IMR-90 (cell line): Measurements from ENCODE around the gene TALDO1. TPM values are rescaled to one million over a fixed set of nuclear protein-coding genes. Genes with fewer than 3 reads are reported as not detected.

Experiments
- ATAC-seq: fragments of 200-7000 bp; cut with Tn5 transposase; 2 replicates; pipeline ENCODE4 v1.9.1; 2020; ENCODE audit warnings: low read depth, mild to moderate bottlenecking, moderate library complexity
- BruUV-seq: library from RNA; stranded (reverse); fragments of 400-500 nt; replicated peaks from 2 replicates; lab custom pipeline; 2021; lab: Mats Ljungman, UMichigan
- CTCF ChIA-PET: fragments of 300-600 bp; formaldehyde crosslinking; extraction: SDS; loops from one replicate; lab custom pipeline; 2021; ENCODE audit warnings: antibody characterized with exemption; lab: Yijun Ruan, JAX
- POLR2A ChIA-PET: fragments of 300-600 bp; sonication (Branson Sonifier 250); formaldehyde crosslinking; loops from one replicate; lab custom pipeline; 2022; ENCODE audit warnings: antibody characterized with exemption; ENCODE audit not compliant: unreplicated experiment; lab: Charles Lee
- DNase-seq: peaks from one replicate; pipeline ENCODE4 v3.0.0; 2013
- H2AFZ ChIP-seq: replicated peaks from 2 replicates; pipeline ENCODE3; 2013; ENCODE audit warnings: low read length, mild to moderate bottlenecking; ENCODE audit not compliant: poor library complexity
- H2AK5ac ChIP-seq: 2 replicates; pipeline ENCODE4 v1.6.1; 2013; ENCODE audit warnings: low read depth, low read length, inconsistent platforms
- H2AK9ac ChIP-seq: replicated peaks from 2 replicates; pipeline ENCODE3; 2013; ENCODE audit warnings: mild to moderate bottlenecking, low read depth, low read length, moderate library complexity; ENCODE audit not compliant: poor library complexity
- H2BK120ac ChIP-seq: 2 replicates; pipeline ENCODE4 v1.6.1; 2013; ENCODE audit warnings: low read depth, low read length, inconsistent platforms
- H2BK15ac ChIP-seq: 3 replicates; pipeline ENCODE4 v1.6.1; 2013; ENCODE audit warnings: low read depth, low read length, inconsistent platforms
- H2BK20ac ChIP-seq: 2 replicates; pipeline ENCODE4 v1.6.1; 2013; ENCODE audit warnings: low read depth, mild to moderate bottlenecking, inconsistent platforms, low read length, moderate library complexity
- H2BK5ac ChIP-seq: 2 replicates; pipeline ENCODE4 v1.6.1; 2013; ENCODE audit warnings: mild to moderate bottlenecking, low read depth, low read length, inconsistent platforms; ENCODE audit not compliant: poor library complexity, severe bottlenecking
- H3K14ac ChIP-seq: replicated peaks from 2 replicates; pipeline ENCODE4 v1.6.1; 2013; ENCODE audit warnings: low read depth, low read length, inconsistent platforms
- H3K18ac ChIP-seq: 2 replicates; pipeline ENCODE4 v1.6.1; 2013; ENCODE audit warnings: low read depth, low read length, control low read depth
- H3K23ac ChIP-seq: 2 replicates; pipeline ENCODE4 v1.6.1; 2013; ENCODE audit warnings: low read depth, low read length, inconsistent platforms
- H3K27ac ChIP-seq: 2 replicates; pipeline ENCODE4 v1.5.1; 2013; ENCODE audit warnings: mild to moderate bottlenecking, control low read depth, low read length; ENCODE audit not compliant: insufficient read depth
- H3K27me3 ChIP-seq: 2 replicates; pipeline ENCODE4 v1.6.1; 2013; ENCODE audit warnings: low read length; ENCODE audit not compliant: control insufficient read depth, insufficient read depth
- H3K36me3 ChIP-seq: 2 replicates; pipeline ENCODE4 v1.6.1; 2013; ENCODE audit warnings: low read length, mixed read lengths; ENCODE audit not compliant: control insufficient read depth, insufficient read depth
- H3K4ac ChIP-seq: 2 replicates; pipeline ENCODE4 v1.6.1; 2013; ENCODE audit warnings: low read depth, low read length, inconsistent platforms
- H3K4me1 ChIP-seq: 2 replicates; pipeline ENCODE4 v1.6.1; 2013; ENCODE audit warnings: low read length, mixed read lengths; ENCODE audit not compliant: control insufficient read depth, insufficient read depth
- H3K4me2 ChIP-seq: 2 replicates; pipeline ENCODE4 v1.6.1; 2013; ENCODE audit warnings: low read depth, mild to moderate bottlenecking, control low read depth, low read length, moderate library complexity
- H3K4me3 ChIP-seq: 2 replicates; pipeline ENCODE4 v1.5.1; 2013; ENCODE audit warnings: low read depth, mild to moderate bottlenecking, control low read depth, low read length, moderate library complexity; ENCODE audit not compliant: insufficient read depth
- H3K56ac ChIP-seq: 2 replicates; pipeline ENCODE4 v1.6.1; 2013; ENCODE audit warnings: low read length, inconsistent platforms; ENCODE audit not compliant: insufficient read depth; ENCODE audit errors: extremely low read depth
- H3K79me1 ChIP-seq, 2 experiments: 2 replicates each; pipeline ENCODE4 v1.6.1; 2013; ENCODE audit warnings: low read length in 2 of 2, inconsistent platforms in 1 of 2, low read depth in 1 of 2
- H3K9ac ChIP-seq: 2 replicates; pipeline ENCODE4 v1.6.1; 2013; ENCODE audit warnings: low read depth, low read length, control low read depth
- H3K9me1 ChIP-seq: 2 replicates; pipeline ENCODE4 v1.6.1; 2013; ENCODE audit warnings: low read length, inconsistent platforms; ENCODE audit not compliant: insufficient read depth
- H3K9me3 ChIP-seq: 2 replicates; pipeline ENCODE4 v1.6.1; 2013; ENCODE audit warnings: low read length; ENCODE audit not compliant: control insufficient read depth, insufficient read depth
- H4K20me1 ChIP-seq: 2 replicates; pipeline ENCODE4 v1.6.1; 2013; ENCODE audit warnings: low read length, inconsistent platforms; ENCODE audit not compliant: insufficient read depth
- H4K5ac ChIP-seq: 2 replicates; pipeline ENCODE4 v1.6.1; 2013; ENCODE audit warnings: mild to moderate bottlenecking, low read depth, low read length, control low read depth
- H4K8ac ChIP-seq, 2 experiments: 2 replicates each; pipeline ENCODE4 v1.6.1; 2013; ENCODE audit warnings: low read depth in 2 of 2, low read length in 2 of 2, control low read depth in 1 of 2, inconsistent platforms in 1 of 2
- H4K91ac ChIP-seq: 2 replicates; pipeline ENCODE4 v1.6.1; 2013; ENCODE audit warnings: low read depth, low read length, inconsistent platforms; ENCODE audit not compliant: insufficient read depth
- BHLHE40 ChIP-seq: fragments of 150-350 bp; IDR thresholded peaks from 2 replicates; pipeline ENCODE4 v1.6.1; 2016; ENCODE audit warnings: mild to moderate bottlenecking, low read depth, low read length
- CEBPB ChIP-seq: IDR thresholded peaks from 2 replicates; pipeline ENCODE4 v1.6.1; 2012; ENCODE audit warnings: low read depth, low read length, improper control_type of control experiment
- CHD1 ChIP-seq: IDR thresholded peaks from 2 replicates; pipeline ENCODE4 v1.6.1; 2012; ENCODE audit warnings: low read depth, low read length, improper control_type of control experiment
- FOS ChIP-seq: fragments of 150-350 bp; IDR thresholded peaks from 2 replicates; pipeline ENCODE4 v1.6.1; 2016; ENCODE audit warnings: low read depth, low read length
- MAZ ChIP-seq: IDR thresholded peaks from 2 replicates; pipeline ENCODE4 v1.6.1; 2012; ENCODE audit warnings: low read depth, mild to moderate bottlenecking, low read length, improper control_type of control experiment, moderate library complexity, borderline replicate concordance
- NFE2L2 ChIP-seq: fragments of 150-350 bp; IDR thresholded peaks from 2 replicates; pipeline ENCODE4 v1.6.1; 2016; ENCODE audit warnings: low read depth, mild to moderate bottlenecking, low read length
- RAD21 ChIP-seq: IDR thresholded peaks from 2 replicates; pipeline ENCODE4 v1.6.1; 2012; ENCODE audit warnings: low read length, improper control_type of control experiment
- RCOR1 ChIP-seq: IDR thresholded peaks from 2 replicates; pipeline ENCODE4 v1.6.1; 2012; ENCODE audit warnings: mild to moderate bottlenecking, low read length, improper control_type of control experiment; ENCODE audit not compliant: insufficient replicate concordance
- RFX5 ChIP-seq: IDR thresholded peaks from 2 replicates; pipeline ENCODE4 v1.8.0; 2012; ENCODE audit warnings: low read depth, mild to moderate bottlenecking, low read length, moderate library complexity
- SMC3 ChIP-seq: fragments of 150-350 bp; IDR thresholded peaks from 2 replicates; pipeline ENCODE4 v1.6.1; 2016; ENCODE audit warnings: low read depth, mild to moderate bottlenecking, antibody characterized with exemption, low read length, moderate library complexity
- WGBS, 2 experiments: methylation state at CpG; one replicate each; pipeline versions ENCODE4 v1.1.5 to v1.1.7; 2013; ENCODE audit warnings: missing lambda C conversion rate in 2 of 2; ENCODE audit not compliant: insufficient read length in 1 of 2; ENCODE audit errors: extremely low coverage in 2 of 2; 5-methylcytosine and 5-hydroxymethylcytosine counted together
- dilution Hi-C: fragments of 300-500 bp; cut with HindIII; formaldehyde crosslinking; loops from one replicate; pipeline ENCODE4 v1.14.3; 2018; ENCODE audit warnings: low sequenced_read_pairs; ENCODE audit not compliant: unreplicated experiment
- in situ Hi-C: fragments of 300-500 bp; cut with MboI; formaldehyde crosslinking; loops from 3 replicates; pipeline ENCODE4 v1.14.3; 2019; ENCODE audit warnings: low sequenced_read_pairs, inconsistent platforms, mixed read lengths
- intact Hi-C: fragments of 100-400 bp; cut with micrococcal nuclease; formaldehyde crosslinking; loops from 2 replicates; pipeline ENCODE4 v1.10.0; 2022
- polyA plus RNA-seq, 3 experiments: library from polyadenylated mRNA; depleted of rRNA; stranded (reverse); fragments of >200 nt; gene quantifications; 2 replicates each; pipeline ENCODE4 v1.2.3, GENCODE V29; 2012; ENCODE audit warnings: low replicate concordance in 1 of 3
- total RNA-seq: library from RNA; depleted of rRNA; stranded (reverse); fragments of >200 nt; gene quantifications from 2 replicates; pipeline ENCODE4 v1.2.3, GENCODE V29; 2012
- TF ChIP-seq, protein P1 (sequence below): conservative IDR thresholded peaks from 2 replicates; pipeline ENCODE4 v1.5.1; 2012; ENCODE audit warnings: mild to moderate bottlenecking, low read depth, low read length, improper control_type of control experiment
- TF ChIP-seq, protein P2 (sequence below): fragments of 150-350 bp; IDR thresholded peaks from 2 replicates; pipeline ENCODE4 v1.6.1; 2017; ENCODE audit warnings: mild to moderate bottlenecking, antibody characterized with exemption, low read length, low read depth
- TF ChIP-seq, protein P3 (sequence below): fragments of 150-350 bp; IDR thresholded peaks from 2 replicates; pipeline ENCODE4 v1.6.1; 2016; ENCODE audit warnings: low read depth, mild to moderate bottlenecking, low read length, moderate library complexity, borderline replicate concordance

The TALDO1 gene
- total and polyA plus RNA-seq, 2 of the 4 experiments (the other 2 are of a cell fraction), result 147 to 210 TPM

DNA sequence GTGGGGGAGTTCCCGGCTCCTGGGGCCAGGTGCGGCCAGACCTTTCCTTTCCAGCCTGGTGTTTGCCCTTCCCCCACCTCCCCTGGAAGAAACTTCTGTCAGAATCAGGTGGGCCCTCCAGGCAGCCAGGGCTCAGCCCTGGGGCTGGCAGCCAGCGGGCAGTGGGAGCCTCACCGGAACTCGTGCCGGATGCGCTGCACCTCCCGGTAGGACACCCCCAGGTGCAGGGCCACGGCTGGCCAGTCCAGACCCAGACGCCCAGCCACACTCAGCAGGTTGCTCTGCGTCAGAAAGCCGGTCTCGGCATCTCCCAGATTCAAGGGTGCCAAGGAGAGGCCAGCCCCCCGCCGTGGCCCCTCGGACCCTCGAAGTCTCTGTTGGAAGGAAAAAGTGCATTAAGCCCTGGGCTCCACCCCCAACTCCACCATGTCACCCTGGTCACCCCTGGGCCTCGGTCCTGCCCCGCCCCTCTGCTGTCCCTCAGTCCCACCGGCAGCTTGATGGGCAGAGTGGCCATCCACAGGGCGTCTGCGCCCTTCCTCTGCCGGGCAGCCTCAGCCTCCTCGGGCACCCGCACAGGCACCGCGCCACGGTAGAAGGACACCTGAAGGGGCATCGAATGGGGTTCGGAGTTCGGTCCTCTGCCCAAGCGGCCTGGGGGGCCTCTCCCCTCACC is 52.5 kb downstream of the TALDO1 start (continued):
- TF ChIP-seq, protein P1, sequence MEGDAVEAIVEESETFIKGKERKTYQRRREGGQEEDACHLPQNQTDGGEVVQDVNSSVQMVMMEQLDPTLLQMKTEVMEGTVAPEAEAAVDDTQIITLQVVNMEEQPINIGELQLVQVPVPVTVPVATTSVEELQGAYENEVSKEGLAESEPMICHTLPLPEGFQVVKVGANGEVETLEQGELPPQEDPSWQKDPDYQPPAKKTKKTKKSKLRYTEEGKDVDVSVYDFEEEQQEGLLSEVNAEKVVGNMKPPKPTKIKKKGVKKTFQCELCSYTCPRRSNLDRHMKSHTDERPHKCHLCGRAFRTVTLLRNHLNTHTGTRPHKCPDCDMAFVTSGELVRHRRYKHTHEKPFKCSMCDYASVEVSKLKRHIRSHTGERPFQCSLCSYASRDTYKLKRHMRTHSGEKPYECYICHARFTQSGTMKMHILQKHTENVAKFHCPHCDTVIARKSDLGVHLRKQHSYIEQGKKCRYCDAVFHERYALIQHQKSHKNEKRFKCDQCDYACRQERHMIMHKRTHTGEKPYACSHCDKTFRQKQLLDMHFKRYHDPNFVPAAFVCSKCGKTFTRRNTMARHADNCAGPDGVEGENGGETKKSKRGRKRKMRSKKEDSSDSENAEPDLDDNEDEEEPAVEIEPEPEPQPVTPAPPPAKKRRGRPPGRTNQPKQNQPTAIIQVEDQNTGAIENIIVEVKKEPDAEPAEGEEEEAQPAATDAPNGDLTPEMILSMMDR, result no peak
- no peak for TF ChIP-seq RFX5
- TF ChIP-seq CHD1, result no peak

DNA sequence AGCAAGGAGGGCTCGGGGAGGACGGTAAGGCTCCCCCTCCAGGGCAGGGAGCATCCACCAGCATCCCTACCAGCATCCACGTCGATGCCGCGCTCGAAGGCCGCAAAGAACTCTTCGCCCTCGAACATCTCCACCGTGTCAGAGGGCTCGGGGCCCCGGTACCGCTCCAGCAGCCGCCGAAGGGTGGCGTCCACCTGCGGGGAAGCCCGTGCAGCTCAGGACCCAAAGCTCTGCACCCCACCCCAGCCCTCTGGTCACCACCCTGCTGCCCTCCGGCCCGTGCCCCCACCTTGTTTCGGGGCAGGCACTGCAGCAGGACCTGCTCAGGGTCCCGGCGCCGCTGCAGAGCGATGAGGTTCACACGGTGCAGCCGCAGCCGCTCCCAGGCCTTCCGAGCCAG is 53.2 kb downstream of the TALDO1 start:
- no peaks in the 10 kb centered on the region for H3K27me3 ChIP-seq
- H3K4me2 ChIP-seq, result no peak overlapping the region
- intact Hi-C loops, result no loop called here
- 95% methylated on average over 12 of the region's 30 CpGs; no CpG with 5 or more reads in 1 of the 2 experiments for WGBS, 2 experiments
- peaks cover 18% of the 10 kb centered on the region for H4K20me1 ChIP-seq
- ChIA-PET CTCF (no interaction called here), POLR2A (no interaction called here)
- H2AK9ac ChIP-seq, result no peak overlapping the region
- H3K9me1 ChIP-seq, result peaks cover 3% of the 10 kb centered on the region; the same call in 1 of the 2 replicates
- no peak overlapping the region for H2BK20ac ChIP-seq
- no peak for ATAC-seq
- DNase-seq, result no peak
- H3K4me3 ChIP-seq, result no peak overlapping the region
- H3K23ac ChIP-seq, result no peak overlapping the region
- peaks cover 2 to 37% of the 10 kb centered on the region in 2 experiments; a peak in 3 of 4 replicates for H3K79me1 ChIP-seq
- H4K5ac ChIP-seq, result no peak overlapping the region
- no peak overlapping the region for H4K91ac ChIP-seq
- H3K4me1 ChIP-seq, result peaks cover 25% of the 10 kb centered on the region
- H3K36me3 ChIP-seq, result peaks cover 26% of the 10 kb centered on the region
- H2AK5ac ChIP-seq, result no peak overlapping the region
- H2BK120ac ChIP-seq, result no peak overlapping the region
- no peaks in the 10 kb centered on the region for H3K9me3 ChIP-seq
- peak overlapping the region; percentile 21 for H2AFZ ChIP-seq
- no peak overlapping the region for H3K9ac ChIP-seq
- no peak overlapping the region for H3K56ac ChIP-seq
- H2BK15ac ChIP-seq, result no peak overlapping the region
- in situ Hi-C loops, result no loop called here
- H3K27ac ChIP-seq, result no peak overlapping the region
- no peak overlapping the region for H2BK5ac ChIP-seq
- H3K14ac ChIP-seq, result no peak overlapping the region
- dilution Hi-C loops, result no loop called here
- no peak overlapping the region for H3K4ac ChIP-seq
- H3K18ac ChIP-seq, result no peak overlapping the region
- no TSS peak for BruUV-seq
- no peak overlapping the region for H4K8ac ChIP-seq
- TF ChIP-seq SMC3 (no peak), RFX5 (no peak), CHD1 (no peak), RAD21 (no peak), BHLHE40 (no peak), RCOR1 (no peak), CEBPB (no peak), NFE2L2 (no peak), MAZ (no peak), FOS (no peak)
- TF ChIP-seq, protein P2, sequence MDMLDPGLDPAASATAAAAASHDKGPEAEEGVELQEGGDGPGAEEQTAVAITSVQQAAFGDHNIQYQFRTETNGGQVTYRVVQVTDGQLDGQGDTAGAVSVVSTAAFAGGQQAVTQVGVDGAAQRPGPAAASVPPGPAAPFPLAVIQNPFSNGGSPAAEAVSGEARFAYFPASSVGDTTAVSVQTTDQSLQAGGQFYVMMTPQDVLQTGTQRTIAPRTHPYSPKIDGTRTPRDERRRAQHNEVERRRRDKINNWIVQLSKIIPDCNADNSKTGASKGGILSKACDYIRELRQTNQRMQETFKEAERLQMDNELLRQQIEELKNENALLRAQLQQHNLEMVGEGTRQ, result no peak
- TF ChIP-seq, protein P3, sequence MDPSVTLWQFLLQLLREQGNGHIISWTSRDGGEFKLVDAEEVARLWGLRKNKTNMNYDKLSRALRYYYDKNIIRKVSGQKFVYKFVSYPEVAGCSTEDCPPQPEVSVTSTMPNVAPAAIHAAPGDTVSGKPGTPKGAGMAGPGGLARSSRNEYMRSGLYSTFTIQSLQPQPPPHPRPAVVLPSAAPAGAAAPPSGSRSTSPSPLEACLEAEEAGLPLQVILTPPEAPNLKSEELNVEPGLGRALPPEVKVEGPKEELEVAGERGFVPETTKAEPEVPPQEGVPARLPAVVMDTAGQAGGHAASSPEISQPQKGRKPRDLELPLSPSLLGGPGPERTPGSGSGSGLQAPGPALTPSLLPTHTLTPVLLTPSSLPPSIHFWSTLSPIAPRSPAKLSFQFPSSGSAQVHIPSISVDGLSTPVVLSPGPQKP, result no peak
